H9 (cell line): ENCODE data around the gene BDP1. TPM values are rescaled to one million over a fixed set of nuclear protein-coding genes. Genes with fewer than 3 reads are reported as not detected.

Source experiments
- DNase-seq: peaks from one replicate; pipeline ENCODE4 v3.0.0-alpha.2; 2017
- H2AFZ ChIP-seq: one replicate; pipeline ENCODE4 v1.6.1; 2013; ENCODE audit warnings: mild to moderate bottlenecking, low read length, control low read depth, moderate library complexity
- H2AK5ac ChIP-seq: 2 replicates; pipeline ENCODE4 v1.6.1; 2013; ENCODE audit warnings: low read length, control low read depth, mixed read lengths; ENCODE audit not compliant: insufficient read length
- H2BK120ac ChIP-seq: one replicate; pipeline ENCODE4 v1.6.1; 2013; ENCODE audit warnings: low read depth, mild to moderate bottlenecking, low read length, control low read depth, inconsistent platforms; ENCODE audit not compliant: poor library complexity, severe bottlenecking
- H2BK12ac ChIP-seq: 2 replicates; pipeline ENCODE4 v1.6.1; 2013; ENCODE audit warnings: low read length, control low read depth, mixed read lengths, low read depth; ENCODE audit not compliant: insufficient read length
- H2BK15ac ChIP-seq: 2 replicates; pipeline ENCODE4 v1.6.1; 2013; ENCODE audit warnings: low read depth, low read length, control low read depth
- H2BK20ac ChIP-seq: one replicate; pipeline ENCODE4 v1.6.1; 2013; ENCODE audit warnings: low read depth, mild to moderate bottlenecking, low read length, control low read depth, inconsistent platforms; ENCODE audit not compliant: poor library complexity, severe bottlenecking
- H2BK5ac ChIP-seq: 2 replicates; pipeline ENCODE4 v1.6.1; 2013; ENCODE audit warnings: low read length, control low read depth, mixed read lengths; ENCODE audit not compliant: insufficient read length
- H3K14ac ChIP-seq: 2 replicates; pipeline ENCODE4 v1.6.1; 2013; ENCODE audit warnings: low read length, control low read depth; ENCODE audit not compliant: insufficient read depth
- H3K18ac ChIP-seq: 2 replicates; pipeline ENCODE4 v1.6.1; 2013; ENCODE audit warnings: low read depth, mild to moderate bottlenecking, mixed read lengths, low read length, control low read depth; ENCODE audit not compliant: insufficient read length
- H3K23ac ChIP-seq: 2 replicates; pipeline ENCODE4 v1.6.1; 2013; ENCODE audit warnings: low read length, control low read depth, mixed read lengths, low read depth; ENCODE audit not compliant: insufficient read length
- H3K23me2 ChIP-seq: 2 replicates; pipeline ENCODE4 v1.6.1; 2013; ENCODE audit warnings: low read depth, mild to moderate bottlenecking, mixed read lengths, low read length, control low read depth; ENCODE audit not compliant: insufficient read length, poor library complexity, severe bottlenecking
- H3K27ac ChIP-seq: 2 replicates; pipeline ENCODE4 v1.5.1; 2013; ENCODE audit warnings: low read length, control low read depth, mixed read lengths, low read depth; ENCODE audit not compliant: insufficient read length
- H3K27me3 ChIP-seq: 2 replicates; pipeline ENCODE4 v1.6.1; 2013; ENCODE audit warnings: low read length, control low read depth, inconsistent platforms; ENCODE audit not compliant: insufficient read depth
- H3K4ac ChIP-seq: 2 replicates; pipeline ENCODE4 v1.6.1; 2013; ENCODE audit warnings: low read depth, mild to moderate bottlenecking, control low read depth, inconsistent platforms, low read length, moderate library complexity
- H3K4me1 ChIP-seq: 2 replicates; pipeline ENCODE4 v1.6.1; 2013; ENCODE audit warnings: low read length, control low read depth, inconsistent platforms; ENCODE audit not compliant: insufficient read depth
- H3K4me2 ChIP-seq: 2 replicates; pipeline ENCODE4 v1.6.1; 2013; ENCODE audit warnings: low read length, control low read depth, mixed read lengths; ENCODE audit not compliant: insufficient read length, insufficient read depth
- H3K56ac ChIP-seq: 2 replicates; pipeline ENCODE4 v1.6.1; 2013; ENCODE audit warnings: low read depth, mild to moderate bottlenecking, mixed read lengths, low read length, control low read depth; ENCODE audit not compliant: insufficient read length
- H3K79me1 ChIP-seq: 2 replicates; pipeline ENCODE4 v1.6.1; 2013; ENCODE audit warnings: low read depth, mild to moderate bottlenecking, moderate library complexity, low read length, control low read depth, inconsistent platforms; ENCODE audit not compliant: insufficient read depth, poor library complexity, severe bottlenecking
- H3K79me2 ChIP-seq: 2 replicates; pipeline ENCODE4 v1.6.1; 2013; ENCODE audit warnings: low read length, control low read depth, inconsistent platforms; ENCODE audit not compliant: insufficient read depth
- H3K9ac ChIP-seq: 2 replicates; pipeline ENCODE4 v1.6.1; 2013; ENCODE audit warnings: low read length, control low read depth, mixed read lengths; ENCODE audit not compliant: insufficient read length; ENCODE audit errors: extremely low read depth
- H3K9me3 ChIP-seq: one replicate; pipeline ENCODE4 v1.6.1; 2013; ENCODE audit warnings: low read depth, low read length, inconsistent platforms; ENCODE audit not compliant: control insufficient read depth
- H3T11ph ChIP-seq: one replicate; pipeline ENCODE4 v1.6.1; 2013; ENCODE audit warnings: mild to moderate bottlenecking, low read length, control low read depth, inconsistent platforms
- H4K20me1 ChIP-seq: one replicate; pipeline ENCODE4 v1.6.1; 2013; ENCODE audit not compliant: control insufficient read depth, insufficient read length, insufficient read depth
- H4K5ac ChIP-seq: 2 replicates; pipeline ENCODE4 v1.6.1; 2013; ENCODE audit warnings: low read depth, mild to moderate bottlenecking, mixed read lengths, low read length, control low read depth; ENCODE audit not compliant: insufficient read length
- H4K8ac ChIP-seq: replicated peaks from 2 replicates; pipeline ENCODE4 v1.6.1; 2013; ENCODE audit warnings: low read length, control low read depth, mixed read lengths, low read depth; ENCODE audit not compliant: insufficient read length
- H4K91ac ChIP-seq: 2 replicates; pipeline ENCODE4 v1.6.1; 2013; ENCODE audit warnings: low read depth, mild to moderate bottlenecking, moderate library complexity, mixed read lengths, low read length, control low read depth; ENCODE audit not compliant: insufficient read length
- H3K27ac Mint-ChIP-seq, 3 experiments: 2 replicates in 2 of 3; 3 replicates in 1 of 3; pipeline ENCODE4 v1.8.0; 2020 to 2021; ENCODE audit warnings: mixed read lengths in 3 of 3, mild to moderate bottlenecking in 1 of 3, moderate library complexity in 1 of 3
- H3K27me3 Mint-ChIP-seq: 2 replicates; pipeline ENCODE4 v1.8.0; 2021; ENCODE audit warnings: low read depth, mild to moderate bottlenecking, moderate library complexity, mixed read lengths
- H3K36me3 Mint-ChIP-seq, 3 experiments: 2 replicates in 2 of 3; 3 replicates in 1 of 3; pipeline ENCODE4 v1.8.0; 2020 to 2021; ENCODE audit warnings: low read depth in 3 of 3, mixed read lengths in 3 of 3; ENCODE audit not compliant: insufficient read depth in 1 of 3
- H3K4me1 Mint-ChIP-seq, 2 experiments: 2 replicates each; pipeline ENCODE4 v1.8.0; 2020; ENCODE audit warnings: mixed read lengths in 2 of 2
- H3K4me3 Mint-ChIP-seq, 2 experiments: 2 replicates in 1 of 2; 3 replicates in 1 of 2; pipeline ENCODE4 v1.8.0; 2020 to 2021; ENCODE audit warnings: mild to moderate bottlenecking in 2 of 2, mixed read lengths in 2 of 2, moderate library complexity in 1 of 2
- H3K9me3 Mint-ChIP-seq, 2 experiments: 2 replicates in 1 of 2; 3 replicates in 1 of 2; pipeline ENCODE4 v1.8.0; 2020; ENCODE audit warnings: mild to moderate bottlenecking in 2 of 2, mixed read lengths in 2 of 2, moderate library complexity in 1 of 2
- CTCF ChIP-seq: fragments of 200-600 bp; sonication (generic); conservative IDR thresholded peaks from 3 replicates; pipeline ENCODE4 v1.8.0; 2021; ENCODE audit warnings: antibody characterized with exemption, mild to moderate bottlenecking
- whole genome bisulfite sequencing: extraction: QIAGEN DNeasy Blood & Tissue Kit; methylation state at CpG from one replicate; pipeline ENCODE4 v1.1.7; 2013; ENCODE audit warnings: missing lambda C conversion rate, low lambda C conversion rate, mixed read lengths; ENCODE audit not compliant: insufficient read length; ENCODE audit errors: extremely low coverage; 5-methylcytosine and 5-hydroxymethylcytosine counted together
- total RNA-seq: library from RNA; stranded (reverse); gene quantifications from 2 replicates; pipeline ENCODE4 v1.2.1, GENCODE V29; 2021

The BDP1 gene
- total RNA-seq, 1 experiment from 2014 or later, result 31.5 TPM

GRCh38 chr5:71483355-71483754, 27.9 kb downstream of the BDP1 start:
- Histone ChIP-seq H3K23me2 (no peaks in the 10 kb centered on the region), H3K18ac (no peak overlapping the region), H2AK5ac (no peak overlapping the region), H2BK15ac (no peak overlapping the region), H4K5ac (no peak overlapping the region), H2BK120ac (no peak overlapping the region), H3K79me1 (no peaks in the 10 kb centered on the region), H3T11ph (no peak overlapping the region), H2BK5ac (no peak overlapping the region), H4K91ac (no peak overlapping the region), H3K9ac (no peak overlapping the region), H3K4me1 (no peaks in the 10 kb centered on the region), H3K23ac (no peak overlapping the region), H3K27me3 (no peaks in the 10 kb centered on the region), H2AFZ (no peak overlapping the region), H2BK12ac (no peak overlapping the region), H4K20me1 (no peaks in the 10 kb centered on the region), H3K4ac (no peak overlapping the region), H3K14ac (no peak overlapping the region), H3K27ac (no peak overlapping the region), H4K8ac (no peak overlapping the region), H3K56ac (no peak overlapping the region), H3K9me3 (no peaks in the 10 kb centered on the region), H3K79me2 (no peaks in the 10 kb centered on the region), H3K4me2 (no peak overlapping the region), H2BK20ac (no peak overlapping the region)
- DNase-seq, result no peak
- H3K9me3 Mint-ChIP-seq, result peaks cover 0 to 4% of the 10 kb centered on the region in 2 experiments; a peak in 1 of 5 replicates
- H3K36me3 Mint-ChIP-seq, result peaks cover 36 to 72% (median 59%) of the 10 kb centered on the region in 3 experiments; a peak in 6 of 7 replicates
- H3K4me1 Mint-ChIP-seq, result no peaks in the 10 kb centered on the region
- no CpG with 5 or more reads among the region's 2 CpGs for WGBS
- H3K4me3 Mint-ChIP-seq, result no peak overlapping the region
- no peak for TF ChIP-seq CTCF
- no peaks in the 10 kb centered on the region for H3K27me3 Mint-ChIP-seq
- no peak overlapping the region for H3K27ac Mint-ChIP-seq
